Mesothelial cell of epicardium (in vitro differentiated cells): ENCODE measurements around the gene KCNJ6. TPM values are rescaled to one million over a fixed set of nuclear protein-coding genes. Genes with fewer than 3 reads are reported as not detected.

Experiments used
- DNase-seq, 2 experiments: peaks; one replicate each; pipeline ENCODE4 v3.0.0; 2021; ENCODE audit warnings: low spot score in 2 of 2; ENCODE audit not compliant: unreplicated experiment in 2 of 2
- H3K27ac Mint-ChIP-seq: 2 replicates; pipeline ENCODE4 v1.8.0; 2021; ENCODE audit warnings: mixed read lengths
- H3K27me3 Mint-ChIP-seq: 2 replicates; pipeline ENCODE4 v1.8.0; 2021; ENCODE audit warnings: low read depth, mixed read lengths
- H3K36me3 Mint-ChIP-seq: 2 replicates; pipeline ENCODE4 v1.8.0; 2021; ENCODE audit warnings: mixed read lengths
- H3K4me1 Mint-ChIP-seq: 2 replicates; pipeline ENCODE4 v1.8.0; 2021; ENCODE audit warnings: mixed read lengths
- H3K4me3 Mint-ChIP-seq: 2 replicates; pipeline ENCODE4 v1.8.0; 2021; ENCODE audit warnings: mild to moderate bottlenecking, moderate library complexity, mixed read lengths
- H3K9me3 Mint-ChIP-seq: 2 replicates; pipeline ENCODE4 v1.8.0; 2021; ENCODE audit warnings: mixed read lengths
- total RNA-seq: library from RNA; stranded (reverse); gene quantifications from 3 replicates; pipeline ENCODE4 v1.2.1, GENCODE V29; 2021
- TF ChIP-seq, protein P1 (sequence below): fragments of 200-600 bp; sonication (generic); IDR thresholded peaks from one replicate; pipeline ENCODE4 v1.5.0; 2021; ENCODE audit warnings: antibody characterized with exemption; ENCODE audit not compliant: unreplicated experiment

Gene KCNJ6
- total RNA-seq, 1 donor from 2014 or later: 0.02 TPM

DNA sequence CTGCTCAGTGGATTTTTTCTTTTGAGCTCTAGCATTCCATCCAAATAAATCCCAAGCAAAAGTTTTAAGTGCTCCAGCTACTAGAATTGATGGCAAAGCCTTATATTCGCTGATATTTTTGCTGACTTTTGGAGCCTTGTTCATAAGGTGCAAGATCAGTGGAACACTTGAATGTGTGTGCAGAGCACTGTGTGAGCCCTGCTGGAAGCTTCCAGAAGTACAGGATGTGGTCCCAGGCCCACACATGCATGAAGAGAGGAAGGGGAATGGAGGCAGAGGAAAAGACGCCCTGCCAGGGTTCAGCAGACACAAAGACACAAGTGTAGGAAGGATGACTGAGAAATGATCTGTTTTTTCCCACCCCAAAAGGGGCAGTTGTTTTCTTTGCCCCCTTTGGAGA, 169.4 kb downstream of the KCNJ6 start:
- Mint-ChIP-seq H3K4me1 (no peaks in the 10 kb centered on the region), H3K4me3 (no peak overlapping the region), H3K36me3 (no peaks in the 10 kb centered on the region), H3K27me3 (peaks cover 24% of the 10 kb centered on the region), H3K27ac (no peak overlapping the region), H3K9me3 (no peaks in the 10 kb centered on the region)
- no peak for DNase-seq
- TF ChIP-seq, protein P1, sequence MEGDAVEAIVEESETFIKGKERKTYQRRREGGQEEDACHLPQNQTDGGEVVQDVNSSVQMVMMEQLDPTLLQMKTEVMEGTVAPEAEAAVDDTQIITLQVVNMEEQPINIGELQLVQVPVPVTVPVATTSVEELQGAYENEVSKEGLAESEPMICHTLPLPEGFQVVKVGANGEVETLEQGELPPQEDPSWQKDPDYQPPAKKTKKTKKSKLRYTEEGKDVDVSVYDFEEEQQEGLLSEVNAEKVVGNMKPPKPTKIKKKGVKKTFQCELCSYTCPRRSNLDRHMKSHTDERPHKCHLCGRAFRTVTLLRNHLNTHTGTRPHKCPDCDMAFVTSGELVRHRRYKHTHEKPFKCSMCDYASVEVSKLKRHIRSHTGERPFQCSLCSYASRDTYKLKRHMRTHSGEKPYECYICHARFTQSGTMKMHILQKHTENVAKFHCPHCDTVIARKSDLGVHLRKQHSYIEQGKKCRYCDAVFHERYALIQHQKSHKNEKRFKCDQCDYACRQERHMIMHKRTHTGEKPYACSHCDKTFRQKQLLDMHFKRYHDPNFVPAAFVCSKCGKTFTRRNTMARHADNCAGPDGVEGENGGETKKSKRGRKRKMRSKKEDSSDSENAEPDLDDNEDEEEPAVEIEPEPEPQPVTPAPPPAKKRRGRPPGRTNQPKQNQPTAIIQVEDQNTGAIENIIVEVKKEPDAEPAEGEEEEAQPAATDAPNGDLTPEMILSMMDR: no peak

DNA sequence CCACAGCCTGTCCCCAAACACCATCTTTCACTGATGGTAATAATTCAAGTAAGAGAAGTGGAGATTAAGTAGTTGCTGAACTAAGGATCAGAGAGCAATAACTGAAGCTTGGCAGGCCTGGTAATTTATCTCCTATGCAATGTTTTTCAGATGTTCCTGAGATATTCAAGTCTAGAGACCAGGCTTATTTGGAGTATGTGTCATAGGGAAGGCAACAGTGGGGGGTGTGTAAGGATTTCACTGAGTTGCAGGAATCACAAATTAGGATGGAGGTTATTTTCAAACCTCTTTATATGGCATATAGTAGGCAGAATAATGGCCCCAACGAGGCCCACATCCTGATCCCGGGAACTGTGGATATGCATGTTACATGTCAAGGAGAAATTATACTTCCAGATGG, 171.7 kb downstream of the KCNJ6 start:
- no peaks in the 10 kb centered on the region for H3K9me3 Mint-ChIP-seq
- DNase-seq: no peak
- H3K36me3 Mint-ChIP-seq: no peaks in the 10 kb centered on the region
- TF ChIP-seq, protein P1: no peak
- no peaks in the 10 kb centered on the region for H3K4me1 Mint-ChIP-seq
- no peak overlapping the region for H3K27ac Mint-ChIP-seq
- H3K27me3 Mint-ChIP-seq: peaks cover 43% of the 10 kb centered on the region
- H3K4me3 Mint-ChIP-seq: no peak overlapping the region

DNA sequence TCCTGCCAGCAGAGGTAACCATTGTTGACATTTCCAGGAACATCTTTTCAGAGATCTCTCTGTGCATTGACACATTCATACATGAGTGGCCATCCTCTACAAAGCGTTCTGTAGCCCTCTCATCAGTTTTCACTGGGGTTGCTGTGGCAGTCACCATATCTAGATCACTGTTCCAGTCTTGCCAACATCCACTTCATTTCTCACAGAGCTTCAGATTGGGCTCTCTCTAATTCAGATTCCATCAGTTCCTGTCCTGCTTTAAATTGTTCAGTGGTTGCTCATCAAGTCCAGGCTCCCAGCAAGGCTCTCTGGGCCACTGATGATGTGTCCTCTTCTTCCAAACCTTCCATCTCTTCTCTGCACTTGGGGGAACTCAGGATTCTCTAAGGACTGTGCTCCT, 173.7 kb downstream of the KCNJ6 start:
- no peak overlapping the region for H3K27ac Mint-ChIP-seq
- no peaks in the 10 kb centered on the region for H3K9me3 Mint-ChIP-seq
- TF ChIP-seq, protein P1: no peak
- H3K27me3 Mint-ChIP-seq: peaks cover 49% of the 10 kb centered on the region
- DNase-seq: no peak
- H3K4me1 Mint-ChIP-seq: no peaks in the 10 kb centered on the region
- H3K36me3 Mint-ChIP-seq: no peaks in the 10 kb centered on the region
- H3K4me3 Mint-ChIP-seq: no peak overlapping the region

DNA sequence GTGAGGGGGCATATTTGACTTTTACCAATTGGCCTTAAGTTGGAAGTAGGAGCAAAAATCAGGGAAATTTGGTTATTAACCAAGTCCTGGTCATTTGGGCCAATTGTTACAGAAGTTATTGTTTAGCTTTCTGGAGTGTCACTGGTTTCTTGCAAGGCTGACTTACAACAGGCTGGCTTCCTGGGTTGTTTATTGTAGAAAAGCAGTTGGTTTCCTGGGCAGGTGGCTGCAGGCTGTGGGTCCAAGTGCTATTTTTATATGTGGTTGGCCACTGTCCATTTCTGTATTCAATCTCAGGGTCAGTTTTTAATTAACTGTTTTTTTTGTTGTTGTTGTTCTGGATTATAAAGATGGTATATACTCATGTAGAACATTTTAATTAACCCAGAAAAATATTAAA, 174.1 kb downstream of the KCNJ6 start:
- TF ChIP-seq, protein P1: no peak
- no peaks in the 10 kb centered on the region for H3K9me3 Mint-ChIP-seq
- H3K36me3 Mint-ChIP-seq: no peaks in the 10 kb centered on the region
- peaks cover 48% of the 10 kb centered on the region for H3K27me3 Mint-ChIP-seq
- no peak overlapping the region for H3K4me3 Mint-ChIP-seq
- no peak overlapping the region for H3K27ac Mint-ChIP-seq
- no peak for DNase-seq
- no peaks in the 10 kb centered on the region for H3K4me1 Mint-ChIP-seq

DNA sequence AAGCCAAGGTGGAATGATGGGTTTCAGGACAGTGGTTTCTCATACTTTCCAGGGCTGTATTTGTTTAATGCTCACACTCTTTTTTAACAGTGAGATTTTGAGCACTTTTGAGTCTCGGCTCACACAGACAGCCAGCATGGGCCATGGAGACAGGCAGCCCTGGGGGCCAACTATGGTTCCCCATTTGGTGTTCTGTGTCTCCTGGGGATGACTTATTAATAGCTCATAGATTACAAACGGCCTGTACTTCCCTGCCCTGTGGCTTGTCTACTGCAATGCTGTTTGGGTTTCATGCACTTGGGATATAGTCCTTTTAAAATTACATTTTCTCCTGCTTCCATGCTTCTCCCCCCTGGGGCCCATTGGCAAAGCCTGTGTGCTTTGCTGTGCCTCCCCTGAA, 178.3 kb downstream of the KCNJ6 start:
- no peak overlapping the region for H3K4me3 Mint-ChIP-seq
- TF ChIP-seq, protein P1: no peak
- no peaks in the 10 kb centered on the region for H3K4me1 Mint-ChIP-seq
- no peak overlapping the region for H3K27ac Mint-ChIP-seq
- peaks cover 75% of the 10 kb centered on the region for H3K27me3 Mint-ChIP-seq
- no peaks in the 10 kb centered on the region for H3K9me3 Mint-ChIP-seq
- no peak for DNase-seq
- H3K36me3 Mint-ChIP-seq: no peaks in the 10 kb centered on the region

DNA sequence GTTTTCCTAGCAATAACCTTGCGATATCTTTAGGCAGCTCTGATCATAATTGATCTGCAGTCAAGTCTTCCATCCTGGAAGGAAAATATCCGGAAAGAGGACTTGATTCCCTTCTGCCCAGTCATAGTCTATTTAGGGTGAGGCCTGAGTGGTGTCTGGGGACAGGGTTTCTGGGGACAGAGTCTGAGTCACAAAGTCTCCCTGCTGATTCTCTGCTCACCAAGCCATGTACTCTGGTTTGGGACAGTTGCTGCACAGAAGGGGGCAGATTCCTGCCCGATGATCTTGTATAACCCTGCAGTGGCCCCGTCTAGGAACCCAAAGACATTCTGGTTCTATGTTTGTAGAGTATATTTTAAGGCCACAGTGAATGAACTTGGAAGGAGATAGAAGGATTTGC, 178.8 kb downstream of the KCNJ6 start:
- Mint-ChIP-seq H3K27ac (no peak overlapping the region), H3K36me3 (no peaks in the 10 kb centered on the region), H3K27me3 (peaks cover 75% of the 10 kb centered on the region), H3K9me3 (no peaks in the 10 kb centered on the region), H3K4me1 (no peaks in the 10 kb centered on the region), H3K4me3 (no peak overlapping the region)
- no peak for DNase-seq
- TF ChIP-seq, protein P1: no peak
